GM18868 (cell line): ENCODE results near the gene EGFR.
"Not testable (repeated sequence)": the region's sequence is repeated elsewhere in the genome, so short reads cannot be mapped to it uniquely, and the experiment has no call there.

Experiments used
- ATAC-seq: cut with Tn5 transposase; IDR thresholded peaks from one replicate; pipeline ENCODE4 v1.9.1; 2021; ENCODE audit warnings: mild to moderate bottlenecking, moderate library complexity; ENCODE audit not compliant: unreplicated experiment

Gene EGFR

DNA sequence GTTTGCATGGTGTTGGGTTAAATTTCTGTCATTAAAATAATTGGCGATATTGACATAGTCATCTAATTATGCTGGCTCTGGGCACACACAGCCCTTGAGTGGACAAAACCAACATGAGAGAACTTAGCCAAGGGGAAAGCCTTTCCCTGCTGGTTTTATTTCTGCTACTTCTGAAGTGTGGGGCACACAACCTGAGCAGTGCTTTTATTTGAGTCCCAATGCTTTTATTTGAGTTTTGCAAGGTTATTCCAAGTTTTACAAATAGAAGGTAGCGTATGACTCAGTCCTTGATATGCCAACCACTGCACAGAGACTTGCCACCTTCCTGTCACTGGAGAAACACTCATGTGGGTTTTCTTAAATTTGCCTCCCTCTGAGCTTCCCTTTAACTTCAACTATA, 145.7 kb downstream of the EGFR start:
- no peak for ATAC-seq

DNA sequence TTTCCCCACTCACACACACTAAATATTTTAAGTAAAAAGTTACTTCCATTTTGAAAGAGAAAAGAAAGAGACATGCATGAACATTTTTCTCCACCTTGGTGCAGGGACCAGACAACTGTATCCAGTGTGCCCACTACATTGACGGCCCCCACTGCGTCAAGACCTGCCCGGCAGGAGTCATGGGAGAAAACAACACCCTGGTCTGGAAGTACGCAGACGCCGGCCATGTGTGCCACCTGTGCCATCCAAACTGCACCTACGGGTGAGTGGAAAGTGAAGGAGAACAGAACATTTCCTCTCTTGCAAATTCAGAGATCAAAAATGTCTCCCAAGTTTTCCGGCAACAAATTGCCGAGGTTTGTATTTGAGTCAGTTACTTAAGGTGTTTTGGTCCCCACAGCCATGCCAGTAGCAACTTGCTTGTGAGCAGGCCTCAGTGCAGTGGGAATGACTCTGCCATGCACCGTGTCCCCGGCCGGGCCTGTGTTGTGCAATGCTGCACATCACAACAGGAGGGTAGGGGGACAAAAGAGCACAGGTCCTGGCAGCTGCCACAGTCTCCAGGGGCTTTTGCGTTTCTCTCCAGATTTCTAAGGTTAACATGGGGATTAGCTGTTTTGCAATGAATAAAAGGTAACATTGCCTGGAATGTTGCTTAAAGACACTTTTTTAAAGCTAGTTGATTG, 146.5 kb downstream of the EGFR start:
- no peak for ATAC-seq

DNA sequence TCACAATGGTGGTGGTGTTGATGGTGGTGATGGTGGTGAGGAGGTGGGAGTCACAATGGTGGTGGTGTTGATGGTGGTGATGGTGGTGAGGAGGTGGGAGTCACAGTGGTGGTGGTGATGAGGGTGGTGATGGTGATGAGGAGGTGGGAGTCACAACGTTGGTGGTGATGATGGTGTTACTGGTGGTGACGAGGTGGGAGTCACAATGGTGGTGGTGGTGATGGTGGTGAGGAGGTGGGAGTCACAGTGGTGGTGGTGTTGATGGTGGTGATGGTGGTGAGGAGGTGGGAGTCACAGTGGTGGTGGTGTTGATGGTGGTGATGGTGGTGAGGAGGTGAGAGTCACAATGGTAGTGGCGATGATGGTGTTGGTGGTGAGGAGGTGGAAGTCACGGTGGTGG, 148.5 kb downstream of the EGFR start:
- not testable (repeated sequence) for ATAC-seq

DNA sequence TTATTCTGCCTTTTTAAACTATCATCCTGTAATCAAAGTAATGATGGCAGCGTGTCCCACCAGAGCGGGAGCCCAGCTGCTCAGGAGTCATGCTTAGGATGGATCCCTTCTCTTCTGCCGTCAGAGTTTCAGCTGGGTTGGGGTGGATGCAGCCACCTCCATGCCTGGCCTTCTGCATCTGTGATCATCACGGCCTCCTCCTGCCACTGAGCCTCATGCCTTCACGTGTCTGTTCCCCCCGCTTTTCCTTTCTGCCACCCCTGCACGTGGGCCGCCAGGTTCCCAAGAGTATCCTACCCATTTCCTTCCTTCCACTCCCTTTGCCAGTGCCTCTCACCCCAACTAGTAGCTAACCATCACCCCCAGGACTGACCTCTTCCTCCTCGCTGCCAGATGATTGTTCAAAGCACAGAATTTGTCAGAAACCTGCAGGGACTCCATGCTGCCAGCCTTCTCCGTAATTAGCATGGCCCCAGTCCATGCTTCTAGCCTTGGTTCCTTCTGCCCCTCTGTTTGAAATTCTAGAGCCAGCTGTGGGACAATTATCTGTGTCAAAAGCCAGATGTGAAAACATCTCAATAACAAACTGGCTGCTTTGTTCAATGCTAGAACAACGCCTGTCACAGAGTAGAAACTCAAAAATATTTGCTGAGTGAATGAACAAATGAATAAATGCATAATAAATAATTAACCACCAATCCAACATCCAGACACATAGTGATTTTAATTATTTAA, 151.7 kb downstream of the EGFR start:
- ATAC-seq, result no peak

DNA sequence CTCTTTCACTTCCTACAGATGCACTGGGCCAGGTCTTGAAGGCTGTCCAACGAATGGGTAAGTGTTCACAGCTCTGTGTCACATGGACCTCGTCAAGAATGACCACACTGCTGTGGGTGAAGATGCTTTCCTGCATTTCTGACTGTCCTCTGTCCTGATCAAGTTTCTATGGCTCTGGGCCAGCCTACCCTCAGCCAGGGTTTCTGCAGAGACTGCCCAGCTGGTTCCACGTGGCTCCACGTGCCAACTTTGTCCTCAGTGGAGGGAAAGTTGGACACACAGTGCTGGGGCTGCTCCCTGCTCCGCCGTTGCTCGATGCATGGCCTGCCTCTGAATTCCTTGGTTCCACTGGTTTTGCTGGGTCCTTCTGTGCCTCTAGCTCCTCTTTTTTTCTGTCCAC, 152.3 kb downstream of the EGFR start:
- ATAC-seq, result no peak

DNA sequence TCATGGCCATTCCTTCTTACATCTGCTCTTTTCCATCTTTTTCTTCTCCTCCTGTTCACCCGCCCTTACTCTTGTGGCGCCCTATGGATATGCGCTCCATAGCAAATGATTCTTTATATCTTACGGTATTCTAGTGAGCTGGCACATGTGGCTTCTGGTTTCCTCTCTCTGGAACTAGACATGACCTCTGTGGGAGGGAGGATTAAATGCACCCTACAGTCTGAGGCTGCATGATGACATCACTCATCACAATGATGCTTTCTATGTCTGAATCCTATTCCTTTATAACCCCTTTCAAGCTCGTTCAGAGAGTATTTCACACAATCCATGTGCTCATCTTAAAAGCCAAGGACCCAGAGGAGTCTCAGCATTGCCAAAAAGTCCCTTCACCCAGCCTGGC, 153.3 kb downstream of the EGFR start:
- ATAC-seq, result no peak

DNA sequence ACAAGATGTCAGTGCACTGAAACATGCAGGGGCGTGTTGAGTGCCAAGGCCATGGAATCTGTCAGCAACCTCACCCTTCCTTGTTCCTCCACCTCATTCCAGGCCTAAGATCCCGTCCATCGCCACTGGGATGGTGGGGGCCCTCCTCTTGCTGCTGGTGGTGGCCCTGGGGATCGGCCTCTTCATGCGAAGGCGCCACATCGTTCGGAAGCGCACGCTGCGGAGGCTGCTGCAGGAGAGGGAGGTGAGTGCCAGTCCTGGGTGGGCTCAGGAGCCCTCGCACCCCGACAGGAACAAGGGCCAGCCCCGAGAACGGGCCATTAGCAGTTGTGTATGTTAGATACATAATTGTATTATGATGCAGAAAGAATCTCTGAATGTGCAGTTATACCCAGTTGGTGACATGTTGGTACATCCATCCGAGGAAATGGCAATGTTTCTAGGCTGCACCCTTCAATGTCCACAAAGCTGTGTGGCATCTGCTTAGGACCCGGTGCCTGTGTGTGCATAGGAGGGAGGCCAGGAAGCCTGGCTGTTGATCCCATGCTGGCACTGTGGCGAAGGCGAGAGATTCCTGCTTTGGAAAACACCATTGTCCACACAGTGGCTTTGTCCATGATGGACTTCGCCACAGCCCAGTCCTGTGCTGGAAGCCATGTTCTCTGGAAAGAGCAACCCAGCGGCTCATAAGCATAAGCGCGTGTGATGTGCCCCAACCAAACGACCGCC, 154.2 kb downstream of the EGFR start:
- no peak for ATAC-seq

DNA sequence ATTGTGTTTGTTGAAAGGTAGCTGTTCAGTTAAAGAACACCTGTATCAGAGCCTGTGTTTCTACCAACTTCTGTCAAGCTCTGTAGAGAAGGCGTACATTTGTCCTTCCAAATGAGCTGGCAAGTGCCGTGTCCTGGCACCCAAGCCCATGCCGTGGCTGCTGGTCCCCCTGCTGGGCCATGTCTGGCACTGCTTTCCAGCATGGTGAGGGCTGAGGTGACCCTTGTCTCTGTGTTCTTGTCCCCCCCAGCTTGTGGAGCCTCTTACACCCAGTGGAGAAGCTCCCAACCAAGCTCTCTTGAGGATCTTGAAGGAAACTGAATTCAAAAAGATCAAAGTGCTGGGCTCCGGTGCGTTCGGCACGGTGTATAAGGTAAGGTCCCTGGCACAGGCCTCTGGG, 154.9 kb downstream of the EGFR start:
- no peak for ATAC-seq

DNA sequence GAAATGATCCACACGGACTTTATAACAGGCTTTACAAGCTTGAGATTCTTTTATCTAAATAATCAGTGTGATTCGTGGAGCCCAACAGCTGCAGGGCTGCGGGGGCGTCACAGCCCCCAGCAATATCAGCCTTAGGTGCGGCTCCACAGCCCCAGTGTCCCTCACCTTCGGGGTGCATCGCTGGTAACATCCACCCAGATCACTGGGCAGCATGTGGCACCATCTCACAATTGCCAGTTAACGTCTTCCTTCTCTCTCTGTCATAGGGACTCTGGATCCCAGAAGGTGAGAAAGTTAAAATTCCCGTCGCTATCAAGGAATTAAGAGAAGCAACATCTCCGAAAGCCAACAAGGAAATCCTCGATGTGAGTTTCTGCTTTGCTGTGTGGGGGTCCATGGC, 155.6 kb downstream of the EGFR start:
- ATAC-seq, result no peak

DNA sequence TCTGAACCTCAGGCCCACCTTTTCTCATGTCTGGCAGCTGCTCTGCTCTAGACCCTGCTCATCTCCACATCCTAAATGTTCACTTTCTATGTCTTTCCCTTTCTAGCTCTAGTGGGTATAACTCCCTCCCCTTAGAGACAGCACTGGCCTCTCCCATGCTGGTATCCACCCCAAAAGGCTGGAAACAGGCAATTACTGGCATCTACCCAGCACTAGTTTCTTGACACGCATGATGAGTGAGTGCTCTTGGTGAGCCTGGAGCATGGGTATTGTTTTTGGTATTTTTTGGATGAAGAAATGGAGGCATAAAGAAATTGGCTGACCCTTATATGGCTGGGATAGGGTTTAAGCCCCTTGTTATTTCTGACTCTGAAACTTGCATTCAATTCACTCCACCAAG, 156.0 kb downstream of the EGFR start:
- no peak for ATAC-seq

DNA sequence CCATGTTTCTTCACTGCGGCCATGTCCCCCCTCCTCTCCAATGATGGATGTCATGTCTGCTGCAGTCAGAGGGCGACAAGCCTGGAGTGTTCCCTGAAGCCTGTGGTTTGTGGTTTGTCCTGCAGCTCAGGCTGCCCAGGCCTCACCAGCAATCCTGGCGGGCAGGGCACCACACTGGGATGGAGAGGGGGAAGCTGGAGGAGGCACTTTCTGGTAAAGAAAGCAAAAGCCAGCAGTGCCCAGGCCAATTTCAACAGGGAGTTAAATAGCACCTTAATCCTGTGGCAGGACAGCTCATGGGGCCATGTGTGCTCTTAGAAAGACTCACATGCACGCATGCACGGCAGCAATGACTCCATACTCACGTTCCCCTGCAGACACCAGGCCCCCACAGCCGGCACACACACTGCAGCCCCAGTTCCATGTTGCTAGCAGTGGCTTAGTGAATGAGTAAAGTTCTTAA, 158.3 kb downstream of the EGFR start:
- no peak for ATAC-seq

DNA sequence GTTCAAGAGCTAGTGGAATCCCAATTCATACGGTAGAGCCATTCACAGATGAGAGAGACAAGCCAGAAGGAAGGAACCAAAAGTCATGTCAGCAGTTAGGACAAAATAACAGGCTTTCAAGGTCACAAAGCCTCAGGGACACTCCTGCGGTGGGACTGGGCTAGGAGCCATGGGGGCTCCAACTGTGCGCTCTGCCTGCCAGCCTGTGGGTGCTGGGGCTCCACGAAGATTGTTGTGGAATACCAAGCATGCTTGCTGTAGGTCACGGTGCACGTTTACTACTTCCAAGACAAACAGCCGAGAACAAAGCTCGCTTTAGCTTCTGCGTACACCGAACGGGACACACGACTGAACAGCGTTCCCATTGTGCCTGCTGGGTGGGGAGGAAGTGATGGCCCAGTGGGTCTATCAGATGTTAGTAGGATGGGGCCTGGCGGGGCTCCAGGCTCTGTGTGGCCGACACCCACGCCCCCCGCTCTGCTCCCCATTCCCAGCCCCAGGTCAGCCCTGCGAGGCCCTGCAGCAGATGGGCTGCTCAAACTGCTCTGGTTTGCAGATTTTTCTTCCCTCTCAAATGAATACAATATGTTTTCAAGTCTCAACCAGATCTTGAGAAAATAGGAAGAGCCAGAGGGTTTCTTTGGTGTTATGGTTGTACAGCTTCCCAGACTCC, 158.9 kb downstream of the EGFR start:
- no peak for ATAC-seq

DNA sequence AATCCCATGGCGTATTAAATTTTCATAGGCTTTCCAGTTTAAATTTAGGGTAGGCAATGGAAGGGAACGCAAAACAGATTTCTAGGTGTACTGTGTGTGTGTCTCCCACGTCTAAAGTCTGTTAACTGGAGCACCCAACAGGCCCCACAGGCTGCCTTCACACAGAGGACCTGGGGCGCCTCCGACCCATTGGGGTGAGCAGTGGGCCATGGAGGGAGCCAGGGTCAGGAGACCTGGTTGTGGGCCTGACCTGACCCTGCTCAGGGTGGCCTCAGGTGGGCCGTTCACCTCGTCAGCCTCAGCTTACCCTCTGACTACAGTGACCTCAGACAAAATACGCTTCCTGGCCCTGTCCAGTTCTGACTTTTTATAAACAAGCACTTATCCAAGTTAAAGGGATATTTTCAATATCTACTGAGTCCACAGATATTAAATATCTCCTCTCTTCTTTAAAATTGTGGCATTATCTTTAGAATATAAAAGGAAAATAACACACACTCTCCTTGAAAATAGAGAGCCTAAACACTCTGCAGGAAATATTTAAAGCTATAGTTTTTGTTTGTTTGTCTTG, 159.6 kb downstream of the EGFR start:
- no peak for ATAC-seq

DNA sequence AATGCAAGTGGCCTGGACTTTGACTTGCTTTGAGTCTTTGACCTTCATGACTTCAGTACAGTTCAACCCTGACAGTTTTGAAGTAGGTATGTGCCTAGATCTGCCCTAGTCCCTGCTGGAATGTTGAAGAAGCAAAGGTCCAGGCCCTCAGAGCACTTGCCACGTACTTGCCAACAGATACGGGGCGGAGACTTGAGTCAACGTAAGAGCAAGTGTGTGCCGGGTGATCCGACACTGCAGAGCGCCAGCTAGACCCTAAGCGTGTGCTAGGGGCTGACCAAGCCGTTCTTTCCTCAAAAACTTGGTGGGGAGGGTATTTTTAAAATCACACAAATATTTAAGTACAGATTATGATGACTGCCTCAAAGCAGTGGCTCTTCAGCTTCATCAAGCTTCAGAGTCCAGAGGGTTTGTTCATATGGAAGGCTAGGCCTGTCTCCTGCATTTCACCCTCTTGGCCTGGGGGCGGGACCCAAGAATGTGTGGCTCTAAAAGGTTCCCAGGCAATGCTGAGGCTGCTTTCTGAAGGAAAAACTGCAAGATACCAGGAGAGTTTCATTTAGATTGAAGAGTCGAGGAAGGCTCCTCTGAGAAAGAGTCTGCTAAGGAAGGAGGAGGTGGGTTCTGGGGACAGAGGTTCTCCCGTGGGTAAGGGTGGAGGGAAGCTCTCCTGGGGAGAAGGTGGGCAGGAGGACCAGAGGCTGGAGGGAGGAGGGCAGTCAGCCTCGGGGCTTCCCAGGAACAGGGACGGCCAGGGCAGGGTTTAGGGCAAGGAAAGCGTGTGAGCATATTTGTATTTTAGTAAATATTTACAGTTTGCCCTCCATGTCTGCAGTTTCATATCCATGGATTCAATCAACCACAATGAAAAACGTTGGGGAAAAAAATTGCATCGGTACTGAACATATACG, 160.3 kb downstream of the EGFR start:
- no peak for ATAC-seq

DNA sequence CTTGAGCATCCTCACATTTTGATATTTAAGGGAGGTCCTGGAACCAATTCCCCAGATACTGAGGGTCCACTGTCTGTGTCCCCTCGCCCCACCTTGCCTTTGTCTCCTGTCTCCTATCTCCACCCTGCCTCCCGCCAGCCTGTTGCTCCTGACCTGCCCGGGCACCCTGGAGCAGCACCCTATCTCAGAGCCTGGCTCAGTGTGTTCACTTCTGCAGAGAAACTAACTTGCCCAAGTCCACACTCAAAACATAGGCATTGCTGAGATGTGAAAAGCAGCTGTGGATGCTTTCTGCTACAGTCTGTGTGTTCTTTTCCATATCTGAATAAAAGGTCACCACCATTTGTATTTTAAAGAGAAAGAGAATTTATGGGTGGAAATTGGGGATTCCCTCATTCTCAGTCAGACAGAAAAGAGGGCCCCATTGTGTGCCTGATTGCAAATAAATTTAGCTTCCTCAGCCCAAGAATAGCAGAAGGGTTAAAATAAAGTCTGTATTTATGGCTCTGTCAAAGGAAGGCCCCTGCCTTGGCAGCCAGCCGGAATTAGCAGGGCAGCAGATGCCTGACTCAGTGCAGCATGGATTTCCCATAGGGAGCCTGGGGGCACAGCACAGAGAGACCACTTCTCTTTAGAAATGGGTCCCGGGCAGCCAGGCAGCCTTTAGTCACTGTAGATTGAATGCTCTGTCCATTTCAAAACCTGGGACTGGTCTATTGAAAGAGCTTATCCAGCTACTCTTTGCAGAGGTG, 161.3 kb downstream of the EGFR start:
- ATAC-seq, result no peak

DNA sequence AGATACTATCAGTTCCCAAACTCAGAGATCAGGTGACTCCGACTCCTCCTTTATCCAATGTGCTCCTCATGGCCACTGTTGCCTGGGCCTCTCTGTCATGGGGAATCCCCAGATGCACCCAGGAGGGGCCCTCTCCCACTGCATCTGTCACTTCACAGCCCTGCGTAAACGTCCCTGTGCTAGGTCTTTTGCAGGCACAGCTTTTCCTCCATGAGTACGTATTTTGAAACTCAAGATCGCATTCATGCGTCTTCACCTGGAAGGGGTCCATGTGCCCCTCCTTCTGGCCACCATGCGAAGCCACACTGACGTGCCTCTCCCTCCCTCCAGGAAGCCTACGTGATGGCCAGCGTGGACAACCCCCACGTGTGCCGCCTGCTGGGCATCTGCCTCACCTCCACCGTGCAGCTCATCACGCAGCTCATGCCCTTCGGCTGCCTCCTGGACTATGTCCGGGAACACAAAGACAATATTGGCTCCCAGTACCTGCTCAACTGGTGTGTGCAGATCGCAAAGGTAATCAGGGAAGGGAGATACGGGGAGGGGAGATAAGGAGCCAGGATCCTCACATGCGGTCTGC, 162.2 kb downstream of the EGFR start:
- no peak for ATAC-seq

DNA sequence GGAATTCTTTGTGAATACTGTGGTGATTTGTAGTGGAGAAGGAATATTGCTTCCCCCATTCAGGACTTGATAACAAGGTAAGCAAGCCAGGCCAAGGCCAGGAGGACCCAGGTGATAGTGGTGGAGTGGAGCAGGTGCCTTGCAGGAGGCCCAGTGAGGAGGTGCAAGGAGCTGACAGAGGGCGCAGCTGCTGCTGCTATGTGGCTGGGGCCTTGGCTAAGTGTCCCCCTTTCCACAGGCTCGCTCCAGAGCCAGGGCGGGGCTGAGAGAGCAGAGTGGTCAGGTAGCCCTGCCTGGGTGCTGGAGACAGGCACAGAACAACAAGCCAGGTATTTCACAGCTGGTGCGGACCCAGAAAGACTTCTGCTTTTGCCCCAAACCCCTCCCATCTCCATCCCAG, 162.9 kb downstream of the EGFR start:
- ATAC-seq, result no peak

DNA sequence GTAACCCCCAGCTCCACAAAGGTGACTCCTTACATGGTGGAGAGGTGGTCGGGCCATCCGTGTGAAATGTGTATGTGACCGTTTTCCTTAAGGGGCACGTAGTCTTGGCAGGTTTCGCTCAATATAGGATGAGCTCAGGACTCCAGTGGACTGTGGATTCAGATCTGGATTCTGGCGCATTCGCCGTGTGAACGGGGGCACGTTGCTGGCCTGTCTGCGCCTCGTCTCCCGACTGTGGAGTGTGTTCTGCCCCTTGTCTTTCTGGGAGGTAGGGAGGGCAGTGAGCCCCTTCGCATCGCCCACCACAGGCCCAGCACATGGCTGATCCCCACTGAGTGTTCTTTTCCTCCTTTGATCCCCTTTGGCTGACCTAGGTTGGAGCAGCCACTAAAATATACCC, 165.1 kb downstream of the EGFR start:
- ATAC-seq, result no peak

DNA sequence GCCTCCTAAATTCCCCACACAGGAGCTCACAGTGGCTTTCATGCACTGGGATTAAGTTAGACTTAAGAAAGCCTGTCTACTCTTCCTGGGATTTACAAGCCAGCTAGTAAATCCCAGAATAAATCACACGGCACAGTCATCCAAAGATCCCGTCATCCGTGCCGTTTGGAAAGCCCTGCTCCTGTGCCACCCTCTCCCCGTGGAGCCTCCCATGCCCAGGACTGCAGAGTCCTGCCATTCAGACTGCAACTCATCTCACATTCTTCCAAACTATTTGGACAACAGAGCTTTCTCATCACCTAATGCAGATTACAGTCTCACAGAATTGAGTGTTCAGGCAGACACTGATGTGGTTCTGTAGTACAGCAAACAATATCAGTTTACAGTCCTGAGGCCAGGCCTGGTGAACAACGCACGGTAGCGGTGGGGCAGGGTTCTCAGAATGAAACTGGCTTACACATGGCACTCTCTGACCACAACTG, 166.5 kb downstream of the EGFR start:
- ATAC-seq, result no peak
